GM18951 (cell line): Measurements from ENCODE around the gene MAFB.

ENCODE experiments used
- POLR2A ChIP-seq: IDR thresholded peaks from 4 replicates; pipeline ENCODE4 v1.6.1; 2011; ENCODE audit warnings: mild to moderate bottlenecking; ENCODE audit not compliant: insufficient read length, insufficient read depth; ENCODE audit errors: extremely low read depth
- in situ Hi-C: fragments of 300-500 bp; cut with MboI; formaldehyde crosslinking; loops from one replicate; pipeline ENCODE4 v1.12.0; 2022; ENCODE audit warnings: low sequenced_read_pairs, mixed read lengths, inconsistent platforms; ENCODE audit not compliant: unreplicated experiment

MAFB gene

DNA sequence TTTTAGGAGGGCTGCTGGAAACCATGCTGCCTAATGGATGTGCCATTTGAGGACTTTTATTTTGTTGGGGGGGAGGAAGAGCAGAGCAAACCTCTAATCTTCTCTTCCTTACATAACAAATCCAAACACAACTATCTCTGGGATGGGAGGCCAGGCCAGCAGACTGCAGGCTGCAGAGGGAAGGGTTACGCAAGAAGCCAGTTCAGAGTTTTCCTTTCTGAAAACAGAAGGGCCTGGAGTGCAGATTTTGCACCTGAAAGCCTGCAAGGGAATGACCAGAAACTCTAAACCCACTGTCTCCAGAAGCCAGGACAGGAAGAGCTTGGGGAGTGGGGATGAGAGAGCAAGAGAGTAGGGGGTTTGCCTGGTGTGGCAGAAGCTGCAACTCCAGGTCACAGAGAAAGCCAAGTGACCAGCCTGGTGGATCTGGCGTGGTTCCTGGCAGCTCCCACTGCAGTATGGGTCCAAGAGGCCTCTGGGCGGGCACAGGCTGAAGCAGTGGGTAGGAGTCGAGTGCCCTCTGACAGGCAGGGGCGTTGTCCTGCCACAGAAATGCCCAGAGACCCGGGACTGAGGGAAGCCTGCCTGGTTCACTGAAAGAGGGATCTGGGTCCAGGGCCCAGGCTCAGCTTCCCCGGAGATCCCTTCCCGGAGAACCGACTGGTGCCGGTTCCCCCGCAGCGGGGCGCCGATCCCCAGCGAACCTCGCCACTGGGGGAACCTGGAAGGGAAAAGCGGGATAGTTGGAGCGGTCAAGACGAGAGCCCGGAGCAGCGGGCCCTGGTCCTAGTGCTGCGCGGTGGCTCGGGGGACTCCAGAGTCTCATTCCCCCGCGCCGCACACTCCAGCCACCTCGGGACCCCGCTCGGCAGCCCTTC lies 6.7 kb downstream of the MAFB start:
- no peak for TF ChIP-seq POLR2A
- in situ Hi-C loops: loop anchor here (25.0 kb wide), 2 partner anchors 795 to 1420 kb away; no protein-coding TSS in a partner anchor

DNA sequence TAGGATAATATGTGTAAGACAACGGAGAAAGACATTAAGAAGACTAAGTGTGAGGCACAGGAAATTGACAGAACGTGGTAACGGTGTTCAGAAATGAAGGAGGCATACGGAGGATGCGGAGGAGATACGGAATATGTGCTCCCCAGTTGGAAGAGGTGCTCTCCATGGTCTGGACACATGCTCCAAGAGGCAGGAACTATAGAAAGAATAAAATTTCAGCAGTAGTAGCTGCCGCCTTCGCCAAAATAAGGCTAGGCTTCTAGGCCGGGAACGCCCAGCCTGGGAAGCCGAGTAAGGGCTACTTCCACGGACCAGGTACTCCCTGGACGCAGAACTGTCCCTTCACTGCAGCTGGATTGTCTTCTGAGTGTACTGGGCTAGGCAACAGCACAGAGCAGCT lies 7.4 kb downstream of the MAFB start:
- in situ Hi-C loops: loop anchor here (25.0 kb wide), 2 partner anchors 794 to 1419 kb away; no protein-coding TSS in a partner anchor
- no peak for TF ChIP-seq POLR2A

DNA sequence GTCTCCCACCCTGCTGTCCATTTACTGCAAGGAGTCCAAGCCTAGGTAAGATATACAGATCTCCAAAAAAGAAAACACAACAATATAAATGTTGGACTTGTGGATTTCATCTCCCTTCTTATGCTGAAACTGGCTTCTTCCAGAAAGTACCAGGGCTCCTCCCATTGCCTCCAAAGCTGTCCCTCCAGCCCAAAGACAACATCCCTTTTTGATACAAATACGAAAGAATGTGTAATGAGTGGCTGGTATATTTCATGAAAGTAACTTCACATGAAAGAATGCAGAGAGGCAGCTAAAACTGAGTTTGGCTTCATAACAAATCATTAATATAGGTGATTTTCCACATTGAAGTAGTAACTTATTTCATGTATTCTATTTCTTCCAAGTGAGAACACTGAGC lies 7.9 kb downstream of the MAFB start:
- in situ Hi-C loops: loop anchor here (25.0 kb wide), 2 partner anchors 794 to 1419 kb away; no protein-coding TSS in a partner anchor

DNA sequence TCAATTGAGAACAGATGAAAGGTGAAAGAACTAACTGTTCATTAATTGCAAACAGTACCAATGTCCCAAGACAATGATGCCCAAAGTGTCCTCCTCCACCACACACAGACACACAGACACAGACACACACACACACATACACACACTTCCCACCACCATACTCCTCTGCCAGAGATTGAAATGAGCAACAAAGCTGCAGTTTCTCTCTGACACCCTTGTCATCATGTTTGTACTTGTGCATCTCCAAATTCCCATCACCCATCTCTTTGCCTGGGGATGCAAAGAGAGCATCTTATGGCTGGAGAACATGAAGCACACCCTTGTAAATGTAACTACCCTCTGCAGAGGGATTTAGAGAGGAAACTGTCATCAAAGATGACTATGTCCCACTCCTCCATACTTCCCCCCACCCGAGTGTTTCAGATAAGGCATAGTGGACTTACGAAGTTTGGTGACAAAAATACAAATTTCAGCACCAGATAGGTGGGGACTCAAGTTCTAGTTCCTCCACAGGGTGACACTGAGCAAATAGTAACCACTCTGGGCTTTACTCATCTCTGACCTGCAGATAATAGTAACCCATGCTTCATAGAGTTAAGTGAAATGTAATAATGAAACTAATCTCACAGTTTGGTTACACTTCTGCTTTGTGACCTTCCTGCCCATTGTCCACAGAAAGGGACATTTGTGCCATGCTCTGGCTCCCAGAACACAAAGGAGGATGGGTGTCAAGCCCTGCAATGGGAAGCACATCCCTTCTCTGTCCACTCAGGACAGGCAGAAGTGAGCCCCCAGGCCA lies 8.7 kb downstream of the MAFB start:
- in situ Hi-C loops: loop anchor here (25.0 kb wide), 2 partner anchors 793 to 1418 kb away; no protein-coding TSS in a partner anchor
- no peak for TF ChIP-seq POLR2A

More for the DNA sequence above, 7.9 kb downstream of the MAFB start:
- TF ChIP-seq POLR2A: no peak

DNA sequence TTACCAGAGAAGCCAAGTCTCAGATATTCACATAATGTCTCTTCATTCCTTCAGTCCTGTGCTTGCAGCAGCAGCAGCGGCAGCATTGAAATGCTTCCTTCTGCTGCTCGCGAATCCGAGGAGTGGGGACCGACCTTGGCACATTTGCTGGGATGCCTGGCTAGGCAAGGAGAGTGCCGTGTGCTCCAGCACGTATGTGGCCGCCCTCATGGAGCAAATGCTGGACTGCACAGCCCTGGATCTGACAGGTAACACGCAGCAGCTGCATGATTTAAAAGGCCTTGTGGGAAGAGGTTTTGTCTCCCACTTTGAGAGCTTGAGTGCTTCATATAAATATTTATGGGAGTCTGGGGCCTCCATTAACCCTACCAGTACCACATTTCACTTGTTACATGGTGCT lies 9.9 kb downstream of the MAFB start:
- in situ Hi-C loops: loop anchor here (25.0 kb wide), 2 partner anchors 792 to 1417 kb away; no protein-coding TSS in a partner anchor

DNA sequence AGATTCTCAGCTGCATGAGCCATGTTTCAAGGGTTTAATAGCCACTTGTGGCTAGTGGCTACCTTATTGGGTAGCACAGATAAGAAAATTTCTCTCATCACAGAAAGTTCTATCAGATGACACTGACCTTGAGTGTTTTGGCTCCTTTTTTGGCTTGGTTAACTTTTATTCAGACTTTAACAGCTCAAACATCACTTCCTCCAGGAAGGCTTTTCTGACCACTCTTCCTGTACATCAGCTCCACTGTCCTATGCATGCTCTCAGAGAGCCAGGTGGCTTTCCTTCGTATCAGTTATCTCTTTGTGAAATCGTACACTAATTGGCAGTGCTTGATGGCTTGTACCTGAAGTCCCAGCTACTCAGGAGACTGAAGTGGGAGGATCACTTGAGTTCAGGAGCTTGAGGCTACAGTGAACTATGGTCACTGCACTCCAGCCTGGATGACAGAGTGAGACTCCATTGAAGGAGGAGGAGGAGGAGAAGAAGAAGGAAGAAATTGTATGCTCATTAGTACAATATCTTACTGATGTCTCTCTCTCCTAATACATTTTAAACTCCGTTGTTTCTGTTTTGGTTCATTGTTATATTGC lies 10.7 kb downstream of the MAFB start:
- in situ Hi-C loops: loop anchor here (25.0 kb wide), 2 partner anchors 791 to 1416 kb away; no protein-coding TSS in a partner anchor
- TF ChIP-seq POLR2A: no peak

More for the DNA sequence above, 9.9 kb downstream of the MAFB start:
- no peak for TF ChIP-seq POLR2A

DNA sequence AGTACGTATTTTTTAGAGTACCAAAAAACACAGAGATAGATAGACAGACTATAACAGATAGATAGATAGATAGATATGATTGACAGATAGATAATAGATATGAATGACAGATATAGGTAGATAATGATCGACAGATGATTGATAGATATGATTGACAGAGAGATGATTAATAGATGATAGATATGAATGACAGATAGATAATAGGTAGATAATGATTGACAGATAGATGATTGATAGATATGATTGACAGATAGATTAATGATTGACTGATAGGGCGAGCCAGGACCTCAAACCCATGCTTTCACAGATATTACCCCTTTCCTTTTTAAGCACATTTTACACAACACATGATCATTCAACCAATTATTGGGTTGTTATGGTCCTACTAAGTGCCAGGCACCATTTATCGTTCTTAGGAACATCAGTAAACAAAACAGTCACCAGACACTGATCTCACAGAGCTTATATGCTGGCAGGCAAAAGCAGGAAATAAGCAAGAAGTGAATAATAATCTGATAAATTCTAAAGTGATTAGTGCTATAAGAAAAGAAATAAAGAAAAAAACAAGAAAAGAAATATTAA lies 11.6 kb downstream of the MAFB start:
- in situ Hi-C loops: loop anchor here (25.0 kb wide), 2 partner anchors 790 to 1415 kb away; no protein-coding TSS in a partner anchor
- TF ChIP-seq POLR2A: no peak

DNA sequence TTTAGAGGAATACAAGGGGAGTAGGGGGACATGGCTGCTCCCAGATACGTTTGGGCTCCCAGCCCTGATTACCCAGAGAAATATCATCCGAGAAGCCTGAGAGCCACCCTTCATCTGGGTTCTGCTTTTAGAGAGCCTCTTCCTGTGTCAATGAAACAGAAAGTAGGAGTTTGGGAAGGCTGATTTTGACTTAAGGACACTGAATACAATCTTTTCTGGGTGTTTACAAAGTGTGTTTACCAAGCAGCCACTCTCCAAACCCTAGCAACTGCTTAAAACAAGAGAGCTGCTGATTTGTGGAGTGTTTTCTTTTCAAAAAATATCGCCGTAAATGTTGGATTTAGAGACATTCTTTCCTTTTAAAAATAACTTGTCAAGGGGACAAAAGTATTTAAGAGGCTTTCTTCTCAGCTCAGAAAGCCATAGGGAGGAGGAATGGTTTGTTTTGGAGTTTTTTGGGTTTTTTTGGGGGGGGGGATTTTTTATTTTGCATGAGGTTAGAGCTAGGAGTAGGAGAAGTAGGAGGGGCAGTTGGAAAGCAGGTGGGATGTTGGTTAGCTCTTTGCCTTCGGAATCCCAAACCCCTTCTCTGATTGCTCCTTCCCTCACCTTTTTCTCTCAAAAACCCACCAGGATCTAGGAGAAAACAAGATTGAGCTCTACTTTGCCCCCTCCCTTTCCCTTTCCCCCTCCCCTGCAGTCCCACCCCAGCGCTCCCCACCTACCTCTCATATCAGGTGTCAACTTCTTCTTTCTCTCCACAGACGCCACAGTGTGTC lies 12.4 kb downstream of the MAFB start:
- in situ Hi-C loops: loop anchor here (25.0 kb wide), 2 partner anchors 789 to 1414 kb away; no protein-coding TSS in a partner anchor
- no peak for TF ChIP-seq POLR2A

DNA sequence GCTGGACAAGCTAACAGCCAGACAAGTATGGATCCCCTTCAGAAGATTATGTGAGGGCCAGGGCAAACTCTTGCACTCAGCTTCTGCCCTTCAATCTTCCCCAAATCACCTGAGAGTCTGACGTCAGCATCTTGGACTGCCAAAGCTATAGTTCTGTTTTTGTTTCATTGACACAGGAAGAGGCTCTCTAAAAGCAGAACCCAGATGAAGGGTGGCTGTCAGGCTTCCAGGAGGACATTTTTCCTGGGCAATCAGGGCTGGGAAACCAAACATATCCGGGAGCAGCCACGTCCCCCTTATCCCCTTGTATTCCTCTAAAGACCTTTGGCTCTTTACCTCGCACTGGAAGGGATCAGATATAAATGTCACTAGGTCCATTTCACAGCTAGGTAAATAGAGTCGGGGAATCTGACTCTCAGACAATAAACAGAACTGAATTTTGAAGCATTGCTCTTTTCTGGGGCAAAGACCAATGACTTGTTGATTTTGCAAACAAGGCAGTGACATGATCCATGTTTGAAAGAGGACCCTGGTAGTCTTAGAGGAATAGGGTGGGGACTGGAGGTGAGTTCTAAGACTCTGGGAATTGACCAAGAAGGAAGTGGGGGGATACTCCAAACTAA lies 13.3 kb downstream of the MAFB start:
- no peak for TF ChIP-seq POLR2A
- in situ Hi-C loops: loop anchor here (25.0 kb wide), 2 partner anchors 788 to 1413 kb away; no protein-coding TSS in a partner anchor

DNA sequence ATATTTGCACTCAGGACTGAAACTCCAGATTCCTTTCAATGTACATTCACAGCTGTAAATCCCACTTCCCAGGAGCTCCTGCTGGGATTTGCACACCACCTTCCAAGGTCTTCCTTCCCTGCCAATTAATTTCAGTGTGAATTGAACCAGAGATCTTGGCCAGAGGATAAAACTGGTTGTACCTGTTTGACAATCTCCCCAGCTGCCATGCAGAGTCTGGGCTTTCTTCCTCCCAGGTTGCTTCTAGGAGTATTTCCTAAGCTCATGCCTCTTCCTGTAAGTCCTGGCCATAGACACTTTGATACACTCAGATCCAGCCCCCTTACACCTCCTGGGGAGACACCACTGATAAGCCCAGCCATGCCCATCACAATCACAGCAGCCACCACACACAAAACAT lies 15.6 kb downstream of the MAFB start:
- TF ChIP-seq POLR2A: no peak
- in situ Hi-C loops: no loop called here

DNA sequence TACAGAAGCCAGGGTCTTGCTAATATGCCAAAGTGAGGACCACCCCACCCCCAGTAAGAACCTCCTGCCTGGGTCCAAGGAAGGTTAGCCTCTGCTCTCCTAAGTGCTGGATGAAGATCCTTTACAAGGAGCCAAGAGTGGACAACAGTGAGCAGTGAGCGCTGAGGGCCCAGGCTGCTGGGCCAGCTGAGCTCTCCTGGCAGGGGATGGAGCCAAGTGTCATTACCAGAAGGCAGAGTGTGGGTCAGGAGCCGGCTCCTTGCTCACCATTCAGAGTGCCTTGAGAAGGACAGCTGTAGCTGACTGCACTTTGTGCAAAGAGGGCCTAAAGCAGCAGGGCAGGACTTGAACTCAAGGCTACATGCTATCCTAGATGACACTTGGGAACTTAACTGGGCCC lies 16.9 kb downstream of the MAFB start:
- in situ Hi-C loops: no loop called here
- TF ChIP-seq POLR2A: no peak
